WTC11 (cell line): ENCODE results near the gene RUVBL2.
"Not testable (repeated sequence)": the region's sequence is repeated elsewhere in the genome, so short reads cannot be mapped to it uniquely, and the experiment has no call there.

Experiments used
- ATF1 ChIP-seq: sonication (generic); formaldehyde crosslinking; IDR thresholded peaks from 2 replicates; pipeline ENCODE4 v1.8.1; 2023; ENCODE audit warnings: mild to moderate bottlenecking, moderate library complexity, missing genetic modification reagents
- ESRRA ChIP-seq: sonication (generic); formaldehyde crosslinking; IDR thresholded peaks from 2 replicates; pipeline ENCODE4 v1.8.1; 2022; ENCODE audit warnings: mild to moderate bottlenecking, missing genetic modification reagents, borderline replicate concordance
- FOXP1 ChIP-seq: sonication (generic); formaldehyde crosslinking; IDR thresholded peaks from 2 replicates; pipeline ENCODE4 v1.8.0; 2022; ENCODE audit warnings: missing genetic modification reagents, mild to moderate bottlenecking, moderate library complexity, borderline replicate concordance
- NFATC4 ChIP-seq: fragments of 250-450 bp; sonication (Bioruptor Pico); IDR thresholded peaks from 2 replicates; pipeline ENCODE4 v1.9.0; 2021; ENCODE audit warnings: mild to moderate bottlenecking
- TCF7 ChIP-seq: sonication (generic); formaldehyde crosslinking; IDR thresholded peaks from 2 replicates; pipeline ENCODE4 v1.8.0; 2022; ENCODE audit warnings: mild to moderate bottlenecking, low read depth, missing genetic modification reagents, moderate library complexity
- TEAD1 ChIP-seq: sonication (generic); formaldehyde crosslinking; IDR thresholded peaks from 2 replicates; pipeline ENCODE4 v1.8.0; 2022; ENCODE audit warnings: mild to moderate bottlenecking, missing genetic modification reagents
- TF ChIP-seq, protein P1 (sequence below): fragments of 200-600 bp; IDR thresholded peaks from 2 replicates; pipeline ENCODE4 v1.8.0; 2022; ENCODE audit warnings: antibody characterized with exemption
- TF ChIP-seq, protein P2 (sequence below): sonication (generic); formaldehyde crosslinking; IDR thresholded peaks from 2 replicates; pipeline ENCODE4 v1.8.0; 2023; ENCODE audit warnings: missing genetic modification reagents, mild to moderate bottlenecking, borderline replicate concordance
- TF ChIP-seq, protein P3 (sequence below): sonication (generic); formaldehyde crosslinking; IDR thresholded peaks from 2 replicates; pipeline ENCODE4 v1.8.0; 2022; ENCODE audit warnings: mild to moderate bottlenecking, missing genetic modification reagents

DNA sequence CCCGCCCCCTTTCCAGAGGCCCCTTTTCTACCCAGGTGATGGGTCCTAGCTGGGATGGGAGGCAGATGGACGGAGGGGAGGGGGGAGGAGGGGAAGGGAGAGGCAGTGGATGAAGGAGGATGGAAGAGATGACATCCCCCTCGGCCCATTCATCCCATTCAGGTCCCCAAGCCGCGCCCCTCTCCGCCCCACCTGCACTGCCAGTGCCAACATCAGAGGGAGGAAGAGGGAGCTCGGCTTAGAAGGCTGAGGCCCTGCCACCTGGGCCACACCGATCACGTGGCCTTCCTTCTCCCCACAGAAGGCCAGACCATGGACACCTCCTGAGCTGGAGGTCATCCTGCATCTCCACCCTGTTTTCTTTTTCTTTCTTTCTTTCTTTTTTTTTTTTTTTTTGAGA is 35.0 kb downstream of the RUVBL2 start:
- TF ChIP-seq FOXP1 (CRISPR knock-in tag); NFATC4; ESRRA (CRISPR knock-in tag); TEAD1 (CRISPR knock-in tag); TCF7 (CRISPR knock-in tag); ATF1 (CRISPR knock-in tag): not testable (repeated sequence)
- TF ChIP-seq, protein P1, sequence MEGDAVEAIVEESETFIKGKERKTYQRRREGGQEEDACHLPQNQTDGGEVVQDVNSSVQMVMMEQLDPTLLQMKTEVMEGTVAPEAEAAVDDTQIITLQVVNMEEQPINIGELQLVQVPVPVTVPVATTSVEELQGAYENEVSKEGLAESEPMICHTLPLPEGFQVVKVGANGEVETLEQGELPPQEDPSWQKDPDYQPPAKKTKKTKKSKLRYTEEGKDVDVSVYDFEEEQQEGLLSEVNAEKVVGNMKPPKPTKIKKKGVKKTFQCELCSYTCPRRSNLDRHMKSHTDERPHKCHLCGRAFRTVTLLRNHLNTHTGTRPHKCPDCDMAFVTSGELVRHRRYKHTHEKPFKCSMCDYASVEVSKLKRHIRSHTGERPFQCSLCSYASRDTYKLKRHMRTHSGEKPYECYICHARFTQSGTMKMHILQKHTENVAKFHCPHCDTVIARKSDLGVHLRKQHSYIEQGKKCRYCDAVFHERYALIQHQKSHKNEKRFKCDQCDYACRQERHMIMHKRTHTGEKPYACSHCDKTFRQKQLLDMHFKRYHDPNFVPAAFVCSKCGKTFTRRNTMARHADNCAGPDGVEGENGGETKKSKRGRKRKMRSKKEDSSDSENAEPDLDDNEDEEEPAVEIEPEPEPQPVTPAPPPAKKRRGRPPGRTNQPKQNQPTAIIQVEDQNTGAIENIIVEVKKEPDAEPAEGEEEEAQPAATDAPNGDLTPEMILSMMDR = not testable (repeated sequence)
- TF ChIP-seq, protein P2, sequence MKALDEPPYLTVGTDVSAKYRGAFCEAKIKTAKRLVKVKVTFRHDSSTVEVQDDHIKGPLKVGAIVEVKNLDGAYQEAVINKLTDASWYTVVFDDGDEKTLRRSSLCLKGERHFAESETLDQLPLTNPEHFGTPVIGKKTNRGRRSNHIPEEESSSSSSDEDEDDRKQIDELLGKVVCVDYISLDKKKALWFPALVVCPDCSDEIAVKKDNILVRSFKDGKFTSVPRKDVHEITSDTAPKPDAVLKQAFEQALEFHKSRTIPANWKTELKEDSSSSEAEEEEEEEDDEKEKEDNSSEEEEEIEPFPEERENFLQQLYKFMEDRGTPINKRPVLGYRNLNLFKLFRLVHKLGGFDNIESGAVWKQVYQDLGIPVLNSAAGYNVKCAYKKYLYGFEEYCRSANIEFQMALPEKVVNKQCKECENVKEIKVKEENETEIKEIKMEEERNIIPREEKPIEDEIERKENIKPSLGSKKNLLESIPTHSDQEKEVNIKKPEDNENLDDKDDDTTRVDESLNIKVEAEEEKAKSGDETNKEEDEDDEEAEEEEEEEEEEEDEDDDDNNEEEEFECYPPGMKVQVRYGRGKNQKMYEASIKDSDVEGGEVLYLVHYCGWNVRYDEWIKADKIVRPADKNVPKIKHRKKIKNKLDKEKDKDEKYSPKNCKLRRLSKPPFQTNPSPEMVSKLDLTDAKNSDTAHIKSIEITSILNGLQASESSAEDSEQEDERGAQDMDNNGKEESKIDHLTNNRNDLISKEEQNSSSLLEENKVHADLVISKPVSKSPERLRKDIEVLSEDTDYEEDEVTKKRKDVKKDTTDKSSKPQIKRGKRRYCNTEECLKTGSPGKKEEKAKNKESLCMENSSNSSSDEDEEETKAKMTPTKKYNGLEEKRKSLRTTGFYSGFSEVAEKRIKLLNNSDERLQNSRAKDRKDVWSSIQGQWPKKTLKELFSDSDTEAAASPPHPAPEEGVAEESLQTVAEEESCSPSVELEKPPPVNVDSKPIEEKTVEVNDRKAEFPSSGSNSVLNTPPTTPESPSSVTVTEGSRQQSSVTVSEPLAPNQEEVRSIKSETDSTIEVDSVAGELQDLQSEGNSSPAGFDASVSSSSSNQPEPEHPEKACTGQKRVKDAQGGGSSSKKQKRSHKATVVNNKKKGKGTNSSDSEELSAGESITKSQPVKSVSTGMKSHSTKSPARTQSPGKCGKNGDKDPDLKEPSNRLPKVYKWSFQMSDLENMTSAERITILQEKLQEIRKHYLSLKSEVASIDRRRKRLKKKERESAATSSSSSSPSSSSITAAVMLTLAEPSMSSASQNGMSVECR (CRISPR knock-in tag) = not testable (repeated sequence)
- TF ChIP-seq, protein P3, sequence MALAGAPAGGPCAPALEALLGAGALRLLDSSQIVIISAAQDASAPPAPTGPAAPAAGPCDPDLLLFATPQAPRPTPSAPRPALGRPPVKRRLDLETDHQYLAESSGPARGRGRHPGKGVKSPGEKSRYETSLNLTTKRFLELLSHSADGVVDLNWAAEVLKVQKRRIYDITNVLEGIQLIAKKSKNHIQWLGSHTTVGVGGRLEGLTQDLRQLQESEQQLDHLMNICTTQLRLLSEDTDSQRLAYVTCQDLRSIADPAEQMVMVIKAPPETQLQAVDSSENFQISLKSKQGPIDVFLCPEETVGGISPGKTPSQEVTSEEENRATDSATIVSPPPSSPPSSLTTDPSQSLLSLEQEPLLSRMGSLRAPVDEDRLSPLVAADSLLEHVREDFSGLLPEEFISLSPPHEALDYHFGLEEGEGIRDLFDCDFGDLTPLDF (CRISPR knock-in tag) = not testable (repeated sequence)
